ENCODE measurements around the gene ATRAID. TPM values are rescaled to one million over a fixed set of nuclear protein-coding genes. Genes with fewer than 3 reads are reported as not detected.

Gene ATRAID
- total RNA-seq, 4 donors from 2014 or later, result 118 to 143 (median 130) TPM

DNA sequence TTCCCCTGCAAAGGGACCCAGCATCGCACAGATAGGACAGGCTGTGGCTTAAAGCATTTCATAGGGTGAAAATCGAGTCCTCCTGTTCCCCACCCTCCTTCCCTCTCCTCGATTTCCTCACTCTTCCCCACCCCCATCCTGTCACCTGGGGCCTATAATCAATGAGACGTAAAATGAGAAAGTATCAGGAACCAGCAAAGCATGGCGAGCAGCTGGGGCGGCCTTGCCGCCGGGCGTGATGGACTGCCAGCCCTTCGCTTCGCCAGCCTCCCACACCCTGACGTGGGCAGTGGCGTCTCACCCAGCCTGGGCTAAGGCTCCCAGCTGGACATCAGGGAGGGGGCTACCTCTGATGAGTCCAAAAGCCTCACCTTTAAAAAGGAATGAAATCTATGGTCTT lies 39.9 kb downstream of the ATRAID start:
- DNase-seq (ENCODE audit: extremely low spot score), result no peak
- WGBS, result 82% methylated on average over 11 of the region's 13 CpGs
- H3K27me3 ChIP-seq, result peaks cover 0 to 74% (median 7%) of the 10 kb centered on the region in 4 donors
- TF ChIP-seq POLR2AphosphoS5 (IDR thresholded peaks at IDR 0.05) (no peak), EP300 (IDR thresholded peaks at IDR 0.05) (no peak), POLR2A (IDR thresholded peaks at IDR 0.05; ENCODE audit: low read depth) (no peak)
- TF ChIP-seq, protein P1, sequence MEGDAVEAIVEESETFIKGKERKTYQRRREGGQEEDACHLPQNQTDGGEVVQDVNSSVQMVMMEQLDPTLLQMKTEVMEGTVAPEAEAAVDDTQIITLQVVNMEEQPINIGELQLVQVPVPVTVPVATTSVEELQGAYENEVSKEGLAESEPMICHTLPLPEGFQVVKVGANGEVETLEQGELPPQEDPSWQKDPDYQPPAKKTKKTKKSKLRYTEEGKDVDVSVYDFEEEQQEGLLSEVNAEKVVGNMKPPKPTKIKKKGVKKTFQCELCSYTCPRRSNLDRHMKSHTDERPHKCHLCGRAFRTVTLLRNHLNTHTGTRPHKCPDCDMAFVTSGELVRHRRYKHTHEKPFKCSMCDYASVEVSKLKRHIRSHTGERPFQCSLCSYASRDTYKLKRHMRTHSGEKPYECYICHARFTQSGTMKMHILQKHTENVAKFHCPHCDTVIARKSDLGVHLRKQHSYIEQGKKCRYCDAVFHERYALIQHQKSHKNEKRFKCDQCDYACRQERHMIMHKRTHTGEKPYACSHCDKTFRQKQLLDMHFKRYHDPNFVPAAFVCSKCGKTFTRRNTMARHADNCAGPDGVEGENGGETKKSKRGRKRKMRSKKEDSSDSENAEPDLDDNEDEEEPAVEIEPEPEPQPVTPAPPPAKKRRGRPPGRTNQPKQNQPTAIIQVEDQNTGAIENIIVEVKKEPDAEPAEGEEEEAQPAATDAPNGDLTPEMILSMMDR (IDR thresholded peaks at IDR 0.05), result no peak
- intact Hi-C loops (cut with DNase I), result no loop called here
- H3K9me3 ChIP-seq, result no peaks in the 10 kb centered on the region
- no peaks in the 10 kb centered on the region for H3K36me3 ChIP-seq
- H3K4me1 ChIP-seq, result peaks cover 0 to 6% (median 2%) of the 10 kb centered on the region in 4 donors
- no peak overlapping the region for H3K27ac ChIP-seq (replicated peaks in 1 of 4)
- no peak overlapping the region for H3K4me3 ChIP-seq

DNA sequence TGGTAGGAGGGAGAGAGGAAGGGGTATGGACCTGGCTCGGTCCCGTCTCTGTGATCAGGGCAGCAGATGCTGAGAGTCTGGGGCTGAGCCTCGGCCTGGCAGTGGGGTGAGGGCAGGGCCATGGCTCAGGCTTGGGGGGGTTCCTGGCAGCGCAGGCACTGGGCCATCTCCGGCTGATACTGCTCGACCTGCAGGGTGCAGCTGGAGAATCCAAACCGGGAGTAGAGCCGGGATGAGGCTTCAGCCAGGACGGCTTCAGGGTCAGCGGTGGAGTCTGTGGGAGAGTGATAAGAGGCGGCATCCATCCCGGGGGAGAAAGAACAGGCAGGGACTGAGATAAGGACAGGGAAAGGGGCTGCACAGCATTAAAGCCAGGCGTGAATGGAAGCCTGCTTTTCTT lies 43.3 kb downstream of the ATRAID start:
- TF ChIP-seq, protein P1 (IDR thresholded peaks at IDR 0.05), result no peak
- TF ChIP-seq EP300 (IDR thresholded peaks at IDR 0.05) (no peak), POLR2AphosphoS5 (IDR thresholded peaks at IDR 0.05) (no peak), POLR2A (IDR thresholded peaks at IDR 0.05; ENCODE audit: low read depth) (no peak)
- Histone ChIP-seq H3K27me3 (peaks cover 0 to 93% (median 9%) of the 10 kb centered on the region in 4 donors), H3K27ac (replicated peaks in 1 of 4) (no peak overlapping the region), H3K4me1 (peaks cover 0 to 4% (median 2%) of the 10 kb centered on the region in 4 donors), H3K4me3 (no peak overlapping the region), H3K36me3 (no peaks in the 10 kb centered on the region), H3K9me3 (no peaks in the 10 kb centered on the region)
- WGBS, result 33% methylated on average over 13 of the region's 13 CpGs
- intact Hi-C loops (cut with DNase I), result no loop called here
- DNase-seq (ENCODE audit: extremely low spot score), result no peak

DNA sequence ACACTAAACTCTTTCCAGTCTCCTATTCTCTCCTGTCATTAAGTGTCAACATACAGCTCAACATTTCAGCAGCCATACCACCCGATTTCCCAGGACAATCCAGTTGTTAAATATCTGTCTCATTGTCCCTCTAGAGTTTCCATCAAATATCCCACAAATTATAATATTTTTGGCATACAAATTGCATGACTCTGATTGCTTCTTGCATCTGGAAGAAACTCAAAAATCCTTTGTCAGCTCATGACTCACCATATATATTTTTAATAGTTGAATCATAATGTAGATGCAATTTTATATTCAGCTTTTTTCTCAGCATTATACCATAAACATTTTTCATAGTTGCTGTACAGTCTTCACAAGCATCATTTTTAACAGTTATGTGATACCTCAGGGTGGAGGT lies 43.8 kb downstream of the ATRAID start:
- Histone ChIP-seq H3K27me3 (peaks cover 0 to 93% (median 8%) of the 10 kb centered on the region in 4 donors), H3K4me3 (no peak overlapping the region), H3K27ac (replicated peaks in 1 of 4) (no peak overlapping the region), H3K4me1 (no peaks in the 10 kb centered on the region), H3K36me3 (no peaks in the 10 kb centered on the region), H3K9me3 (no peaks in the 10 kb centered on the region)
- TF ChIP-seq POLR2AphosphoS5 (IDR thresholded peaks at IDR 0.05) (no peak), POLR2A (IDR thresholded peaks at IDR 0.05; ENCODE audit: low read depth) (no peak), EP300 (IDR thresholded peaks at IDR 0.05) (no peak)
- TF ChIP-seq, protein P1 (IDR thresholded peaks at IDR 0.05), result no peak
- 31% methylated on average over 1 of the region's 1 CpG for WGBS
- no peak for DNase-seq (ENCODE audit: extremely low spot score)
- intact Hi-C loops (cut with DNase I), result no loop called here

DNA sequence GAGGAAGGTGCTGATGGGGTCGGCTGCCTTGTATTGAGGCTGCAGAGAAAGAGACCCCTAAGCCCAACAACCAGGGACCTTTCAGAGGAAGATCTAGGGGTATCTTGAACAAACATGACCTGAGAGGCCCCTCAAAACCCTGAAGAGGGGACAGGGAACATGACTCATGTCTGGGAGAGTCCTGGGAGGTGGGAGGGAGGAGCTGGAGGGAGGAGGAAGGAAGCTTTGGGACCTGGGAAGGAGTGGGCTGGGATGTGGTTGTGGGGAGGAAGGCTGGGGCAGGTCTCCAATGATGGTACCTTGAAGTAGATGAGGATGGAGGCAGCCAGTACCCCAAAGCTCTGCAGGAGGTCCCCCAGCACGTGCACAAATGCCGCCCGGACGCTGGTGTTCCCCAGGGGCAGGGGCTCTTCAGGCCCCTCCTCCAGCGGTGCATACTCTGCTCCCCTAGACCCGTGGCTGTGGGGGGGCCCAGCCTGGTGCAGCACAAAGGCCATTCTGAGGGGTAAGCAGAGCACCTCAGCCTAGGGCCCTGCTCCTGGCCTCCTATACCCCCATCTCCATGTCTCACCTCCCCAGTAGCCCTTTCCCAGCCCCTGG lies 45.1 kb downstream of the ATRAID start:
- WGBS, result 73% methylated on average over 3 of the region's 7 CpGs

More for the DNA sequence above, 45.1 kb downstream of the ATRAID start:
- Histone ChIP-seq H3K36me3 (no peaks in the 10 kb centered on the region), H3K4me1 (peaks cover 2 to 5% (median 5%) of the 10 kb centered on the region in 4 donors), H3K27ac (replicated peaks in 1 of 4) (no peak overlapping the region), H3K27me3 (peaks cover 0 to 93% (median 19%) of the 10 kb centered on the region in 4 donors), H3K4me3 (no peak overlapping the region), H3K9me3 (no peaks in the 10 kb centered on the region)
- intact Hi-C loops (cut with DNase I), result no loop called here
- TF ChIP-seq EP300 (IDR thresholded peaks at IDR 0.05) (no peak), POLR2A (IDR thresholded peaks at IDR 0.05; ENCODE audit: low read depth) (no peak), POLR2AphosphoS5 (IDR thresholded peaks at IDR 0.05) (no peak)
- TF ChIP-seq, protein P1 (IDR thresholded peaks at IDR 0.05), result no peak
- DNase-seq (ENCODE audit: extremely low spot score), result no peak

Measured in esophagus muscularis mucosa (tissue), 4 donors.